Measurements from ENCODE around the gene ICA1.
A peak's percentile ranks its signal among the peaks of the same experiment; 100 is the strongest.
"Not testable (repeated sequence)": the region's sequence is repeated elsewhere in the genome, so short reads cannot be mapped to it uniquely, and the experiment has no call there.

The ICA1 gene

GRCh38 chr7:8128449-8129317 lies 133.3 kb downstream of the ICA1 start:
- DNase-seq = peak; percentile 64

GRCh38 chr7:8126601-8127167 lies 135.3 kb downstream of the ICA1 start:
- DNase-seq = peak; percentile 30

GRCh38 chr7:8125680-8126444 lies 136.1 kb downstream of the ICA1 start:
- peak; percentile 95 for DNase-seq

DNA sequence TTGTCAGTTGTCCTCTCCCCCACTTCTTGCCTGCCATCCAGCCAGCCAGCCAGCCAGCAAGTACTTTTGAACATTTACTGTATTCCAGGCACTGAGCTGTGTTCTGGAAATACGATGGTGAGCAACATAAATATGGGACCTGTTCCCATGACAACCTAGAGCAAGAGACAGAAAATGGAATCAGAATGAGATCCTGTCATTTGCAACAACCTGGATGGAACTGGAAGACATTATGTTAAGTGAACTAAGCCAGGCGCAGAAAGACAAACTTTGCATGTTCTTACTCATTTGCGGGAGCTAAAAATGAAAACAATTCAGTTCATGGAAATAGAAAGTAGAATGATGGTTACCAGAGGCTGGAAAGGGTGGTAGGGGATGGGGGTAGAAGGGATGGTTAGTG lies 140.7 kb downstream of the ICA1 start:
- peak; percentile 39 for DNase-seq

- no peak for DNase-seq
Measured at GRCh38 chr7:8120390-8121058, 141.4 kb downstream of the ICA1 start.

GRCh38 chr7:8119262-8119661 lies 142.7 kb downstream of the ICA1 start:
- DNase-seq = no peak

DNA sequence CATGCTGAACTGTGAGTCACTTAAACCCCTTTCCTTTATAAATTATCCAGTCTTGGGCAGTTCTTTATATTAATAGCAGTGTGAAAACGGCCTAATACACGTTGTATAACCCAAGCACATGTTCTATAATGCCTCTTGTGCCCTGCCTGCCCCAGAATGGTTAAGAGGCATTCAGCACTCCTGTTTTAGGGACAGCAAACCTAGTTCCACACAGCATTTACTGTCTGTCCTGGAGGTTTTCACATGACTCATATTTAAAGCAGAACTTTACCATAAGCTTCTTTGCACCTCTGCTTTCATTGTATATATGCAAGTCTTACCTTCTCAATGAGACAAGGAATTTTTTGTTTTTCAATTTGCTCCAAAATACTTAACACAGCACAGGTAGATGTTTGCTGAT lies 144.8 kb downstream of the ICA1 start:
- peak; percentile 28 for DNase-seq

DNA sequence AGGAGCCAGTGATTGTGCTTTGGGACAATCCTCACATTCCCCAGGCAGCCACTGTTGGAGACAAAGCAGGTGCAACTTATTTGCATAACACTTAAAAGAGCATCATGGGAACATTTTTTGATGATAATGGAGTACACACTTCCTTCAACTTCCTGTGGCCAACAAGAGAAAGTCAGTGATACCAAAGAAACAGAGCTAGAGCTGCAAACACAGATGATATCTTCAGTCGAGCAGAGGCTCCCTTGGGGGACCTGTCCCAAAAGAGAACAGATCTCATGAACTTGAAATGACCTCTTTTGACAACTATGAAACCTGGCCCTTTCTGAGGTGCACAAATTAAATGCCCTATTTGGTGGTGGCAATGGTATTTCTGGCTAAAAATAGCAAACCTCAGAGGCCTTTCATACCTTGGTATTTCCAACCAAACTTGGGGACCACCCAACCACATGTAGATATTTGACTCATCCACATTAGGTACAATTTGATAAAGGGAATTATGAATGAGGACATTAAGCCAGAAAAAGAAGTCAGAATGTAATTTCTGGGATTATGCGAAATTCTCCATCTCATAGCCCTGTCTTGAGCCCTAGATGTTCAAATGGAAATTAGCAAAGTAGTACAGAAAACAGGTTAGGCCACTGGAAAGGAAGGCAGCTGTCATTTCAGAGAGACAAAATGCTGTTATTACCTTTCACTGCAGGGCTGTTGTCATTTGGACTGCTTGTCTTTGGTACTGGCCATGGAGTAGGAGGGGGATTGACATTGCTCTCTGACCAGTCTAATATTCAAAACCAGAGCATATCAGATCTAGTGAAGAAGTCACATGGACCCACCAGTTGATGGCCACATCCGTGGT lies 146.2 kb downstream of the ICA1 start:
- DNase-seq = no peak

DNA sequence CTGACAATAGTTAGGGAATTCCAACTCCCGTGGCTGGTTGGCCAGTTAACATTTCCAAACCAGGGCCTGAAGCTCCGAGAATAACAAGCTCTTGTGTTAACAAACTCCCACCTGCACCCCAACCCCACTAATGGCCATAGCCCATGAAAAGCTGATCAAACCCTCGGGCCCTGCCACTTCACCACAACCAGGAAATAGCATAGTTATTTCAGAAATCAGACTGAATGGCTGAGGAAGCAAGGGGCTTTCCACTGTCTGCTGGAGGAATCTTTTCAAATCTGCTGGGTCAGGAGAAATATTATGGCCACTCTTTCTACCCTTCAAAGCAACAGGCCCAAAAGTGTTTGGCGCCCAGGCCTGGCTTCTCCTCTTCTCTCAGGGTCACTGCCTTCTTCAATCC lies 147.8 kb downstream of the ICA1 start:
- peak; percentile 57 for DNase-seq

DNA sequence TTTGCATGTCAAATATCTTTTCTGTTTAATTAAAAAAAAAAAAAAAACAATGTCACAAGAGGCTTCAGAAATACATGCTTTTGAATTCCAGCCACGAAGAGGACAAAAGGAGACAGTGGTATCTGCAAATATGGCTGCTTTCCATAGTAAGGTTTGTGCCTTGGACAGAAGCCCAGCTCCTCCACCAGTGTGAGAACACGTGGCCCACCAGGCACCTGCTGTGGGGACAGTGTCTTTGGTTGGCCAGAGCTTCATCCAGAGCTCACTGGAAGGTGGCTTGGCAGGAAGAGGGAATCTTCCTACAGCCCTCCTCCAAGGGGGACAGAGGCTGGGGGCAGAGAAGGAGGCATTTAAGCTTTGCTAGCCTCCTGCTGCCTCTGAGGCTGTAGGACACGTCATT lies 148.8 kb downstream of the ICA1 start:
- no peak for DNase-seq

- no peak for DNase-seq
Measured at GRCh38 chr7:8112685-8113084, 149.3 kb downstream of the ICA1 start.

DNA sequence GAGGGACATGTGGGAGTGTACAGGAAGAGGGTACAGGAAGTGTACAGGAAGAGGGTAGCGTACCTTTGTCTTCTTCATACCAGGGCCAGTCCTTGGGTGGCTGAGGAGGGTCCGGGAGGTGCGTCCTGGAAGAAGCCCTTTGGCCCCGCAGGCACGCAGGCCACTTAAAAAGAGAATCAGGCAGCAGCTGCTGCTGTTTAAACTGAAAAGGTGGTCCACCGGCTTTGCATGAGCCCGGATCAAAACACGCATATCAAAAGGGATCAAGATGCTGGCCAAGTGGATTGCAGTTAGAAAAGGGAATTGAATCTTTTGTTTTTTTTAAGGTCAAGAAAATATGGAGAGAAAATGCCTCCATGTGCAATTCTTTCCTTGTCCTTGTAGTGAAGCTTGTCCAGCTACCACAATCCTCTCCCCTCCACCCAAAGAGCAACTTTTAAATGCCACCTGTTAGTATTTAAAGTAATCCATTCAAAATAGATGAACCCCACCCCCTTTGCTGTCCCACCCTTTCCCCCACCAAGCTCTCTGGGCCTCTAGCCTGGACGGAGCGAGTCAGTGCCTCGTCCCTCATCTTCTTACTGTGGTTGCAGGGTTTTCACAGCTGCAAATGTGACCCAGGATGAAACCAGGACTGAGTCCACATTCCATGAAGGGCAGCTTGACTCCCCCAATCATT lies 150.5 kb downstream of the ICA1 start:
- DNase-seq = no peak

DNA sequence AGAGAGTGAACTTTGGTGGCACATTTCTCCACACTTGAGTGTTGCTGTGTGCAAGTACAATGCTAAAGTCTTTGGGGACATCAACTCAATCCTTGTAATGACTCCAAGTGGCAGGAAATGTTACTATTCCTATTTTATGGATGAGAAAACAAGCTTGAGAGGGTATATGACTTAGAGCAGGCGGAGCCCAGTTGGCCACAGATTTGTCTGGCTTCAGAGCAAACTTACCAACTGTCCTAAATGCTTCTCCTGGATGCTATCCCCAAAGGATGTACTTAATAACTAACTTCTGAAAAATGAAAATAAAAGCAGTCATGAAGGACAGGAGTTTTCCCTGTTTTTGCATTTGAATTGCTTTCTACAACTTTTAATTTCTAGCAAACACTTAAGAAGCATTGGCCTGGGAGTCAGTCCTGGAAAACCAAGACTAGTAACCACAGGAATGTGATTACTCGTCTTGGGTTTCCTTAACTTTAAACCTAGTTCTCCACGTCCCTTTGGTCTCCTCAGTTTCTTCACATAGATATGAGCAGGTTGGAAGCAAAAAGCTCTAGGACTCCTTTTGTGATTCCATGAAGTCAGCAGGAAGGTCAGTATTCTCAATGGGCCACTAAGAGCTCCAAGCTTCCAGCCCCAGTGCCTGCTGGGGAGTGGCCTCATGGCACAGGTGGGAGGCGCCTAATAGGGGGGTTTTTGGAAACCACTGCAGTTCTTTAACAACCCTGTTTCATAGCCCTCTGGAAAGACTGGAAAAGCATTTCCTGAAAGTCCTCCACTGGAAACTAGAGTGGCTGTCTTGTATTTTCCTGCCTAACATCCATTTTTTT lies 152.6 kb downstream of the ICA1 start:
- DNase-seq = no peak

DNA sequence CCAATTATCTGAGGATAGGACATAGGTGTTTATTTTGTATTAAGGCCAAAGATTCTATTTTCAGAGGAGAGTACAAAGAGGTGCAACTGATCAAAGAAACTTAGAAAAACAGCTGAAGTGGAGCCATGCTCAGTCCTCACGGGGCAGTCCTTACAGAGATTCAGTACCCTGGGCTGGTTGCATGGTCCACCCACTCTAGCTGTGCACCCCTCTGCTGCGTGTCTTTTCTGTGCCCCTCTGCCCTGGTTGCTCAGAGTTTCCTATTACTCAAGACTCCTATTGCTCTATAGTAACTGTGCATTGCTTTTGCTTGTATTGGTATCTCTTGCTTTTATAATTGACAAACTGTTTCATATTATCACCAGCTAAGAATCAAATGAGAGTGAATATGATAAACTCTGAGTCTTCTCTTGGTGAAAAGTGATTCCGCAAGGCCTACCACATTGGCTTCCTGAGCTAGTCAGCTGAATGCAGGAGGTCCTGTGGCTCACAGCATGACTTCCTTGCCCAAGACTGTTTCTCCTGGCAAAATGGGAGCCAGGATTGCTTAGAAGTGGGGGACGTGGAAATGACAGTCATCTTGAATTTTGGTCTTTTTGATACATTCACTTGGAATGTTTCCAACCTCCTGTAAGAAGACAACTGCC lies 156.4 kb downstream of the ICA1 start:
- DNase-seq = no peak

DNA sequence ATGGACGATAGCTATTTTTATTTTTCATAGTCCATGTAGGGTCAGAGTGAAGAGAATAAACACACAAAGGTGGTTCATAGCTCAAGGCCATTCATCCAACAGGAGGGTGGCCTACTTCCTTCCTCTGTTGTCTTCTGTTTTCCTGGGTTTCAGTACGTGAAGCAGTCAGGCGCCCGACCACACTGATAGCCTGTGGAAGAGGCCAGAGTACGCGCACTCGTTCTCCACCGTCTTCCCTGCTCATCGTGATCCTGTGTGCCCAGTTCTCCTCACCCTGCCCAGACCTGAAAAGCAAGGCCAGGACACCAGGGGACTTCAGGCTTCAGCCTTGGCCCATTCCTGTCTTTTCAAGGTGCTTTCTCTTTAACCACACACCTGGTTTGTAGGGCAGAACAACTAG lies 158.7 kb downstream of the ICA1 start:
- no peak for DNase-seq

GRCh38 chr7:8101292-8101691 lies 160.7 kb downstream of the ICA1 start:
- DNase-seq = not testable (repeated sequence)

DNA sequence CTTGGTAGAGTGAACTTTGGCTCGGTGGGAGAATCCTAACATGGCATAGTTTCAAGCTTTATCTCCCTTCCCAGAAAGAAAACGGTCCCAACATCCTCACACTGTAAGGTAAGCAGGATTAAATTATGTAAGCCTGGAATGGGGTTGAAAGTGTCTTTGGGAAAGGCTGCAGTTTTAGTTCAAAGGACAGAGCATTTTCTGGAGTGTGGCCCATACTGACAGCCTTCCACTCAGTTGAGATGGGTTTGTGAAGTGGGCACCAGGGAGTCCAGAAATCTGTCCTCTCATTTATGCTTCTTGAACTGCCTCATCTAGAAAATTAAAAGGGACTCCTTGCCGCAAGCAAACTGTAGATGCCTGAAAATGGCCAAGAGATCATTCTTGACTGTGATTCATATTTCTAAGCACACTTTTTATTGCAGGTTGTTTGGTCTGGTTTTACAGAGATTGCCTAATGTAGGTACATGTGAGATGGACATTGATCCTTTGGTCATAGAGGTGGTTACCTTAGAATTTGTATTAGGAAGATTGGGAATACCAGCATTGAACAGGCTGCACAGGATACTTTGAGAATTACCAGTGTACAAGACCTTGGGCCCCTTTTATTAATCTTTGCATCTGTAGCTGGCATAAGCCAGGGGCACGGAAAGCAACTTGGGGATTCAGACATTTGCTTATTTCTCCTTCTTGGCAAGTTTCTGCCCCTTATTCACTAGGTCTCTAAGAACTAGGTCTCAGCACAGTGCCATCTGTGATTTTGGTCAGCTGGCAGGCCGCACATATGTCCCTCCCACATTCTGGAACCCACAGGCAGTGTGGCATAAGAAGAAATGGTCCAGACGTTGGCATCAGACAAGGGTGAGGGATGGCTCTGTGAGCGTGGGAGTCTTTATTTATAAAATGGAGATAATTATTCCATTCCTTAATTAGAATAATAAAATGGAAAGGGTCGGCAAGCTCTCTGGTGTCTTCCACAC lies 167.5 kb downstream of the ICA1 start:
- no peak for DNase-seq

- DNase-seq = no peak
Measured at GRCh38 chr7:8092140-8092539, 169.8 kb downstream of the ICA1 start.

Measured in activated CD4-positive, alpha-beta T cell treated with anti-CD3 and anti-CD28 coated beads, Interleukin-10, Interleukin-2, amounts not matched to agents 100 ng/mL and 50 ng/mL, durations not matched to agents 16 hours and 8 hours (primary cell).